OCI-LY7 (cell line): Measurements from ENCODE around the gene SASH3.

Source experiments
- CTCF ChIP-seq: fragments of 200-600 bp; sonication (generic); conservative IDR thresholded peaks from 2 replicates; pipeline ENCODE4 v1.5.1; 2014; ENCODE audit warnings: mild to moderate bottlenecking, antibody characterized with exemption, low read length, moderate library complexity, mixed read lengths
- EZH2phosphoT487 ChIP-seq: fragments of 200-600 bp; sonication (generic); IDR thresholded peaks from 2 replicates; pipeline ENCODE4 v1.6.1; 2018; ENCODE audit warnings: low read depth, borderline replicate concordance, mild to moderate bottlenecking, mixed run types, antibody characterized with exemption, low read length, moderate library complexity, mixed read lengths

- TF ChIP-seq CTCF (no peak), EZH2phosphoT487 (no peak)
Observed at GRCh38 chrX:129759576-129760061, 20.1 kb upstream of the SASH3 start.
